NB4 (cell line): Measurements from ENCODE around the gene POLE3.

Source experiments
- CTCF ChIP-seq: IDR thresholded peaks from one replicate; pipeline ENCODE4 v1.5.1; 2012; ENCODE audit warnings: low read depth, low read length
- MAX ChIP-seq: IDR thresholded peaks from 2 replicates; pipeline ENCODE4 v1.6.1; 2011; ENCODE audit warnings: low read depth, low read length
- MYC ChIP-seq: IDR thresholded peaks from 2 replicates; pipeline ENCODE4 v1.6.1; 2011; ENCODE audit warnings: low read depth, low read length
- POLR2A ChIP-seq: IDR thresholded peaks from 2 replicates; pipeline ENCODE4 v1.6.1; 2011; ENCODE audit warnings: mild to moderate bottlenecking; ENCODE audit not compliant: insufficient read length; ENCODE audit errors: extremely low read depth

GRCh38 chr9:113444736-113445135 is 34.3 kb upstream of the POLE3 start:
- no peak for TF ChIP-seq POLR2A
- no peak for TF ChIP-seq CTCF
- no peak for TF ChIP-seq MAX
- TF ChIP-seq MYC, result no peak
